DND-41 (cell line): ENCODE results near the gene LRRC14B.

Source experiments
- ATAC-seq: fragments of 200-7000 bp; cut with Tn5 transposase; 3 replicates; pipeline ENCODE4 v1.9.1; 2021; ENCODE audit warnings: low read depth; ENCODE audit not compliant: insufficient read depth
- DNase-seq: peaks from one replicate; pipeline ENCODE4 v3.0.0-alpha.2; 2020
- H2AFZ ChIP-seq: 2 replicates; pipeline ENCODE4 v1.6.0; 2012; ENCODE audit warnings: low read depth, low read length
- H3K27ac ChIP-seq: 2 replicates; pipeline ENCODE4 v1.5.1; 2012; ENCODE audit warnings: low read length, inconsistent platforms
- H3K27me3 ChIP-seq: fragments of 200-600 bp; sonication (generic); 2 replicates; pipeline ENCODE4 v1.6.0; 2012; ENCODE audit warnings: low read length, mild to moderate bottlenecking, inconsistent platforms; ENCODE audit not compliant: insufficient read depth, poor library complexity
- H3K36me3 ChIP-seq: 2 replicates; pipeline ENCODE4 v1.5.1; 2012; ENCODE audit warnings: low read length, inconsistent platforms; ENCODE audit not compliant: insufficient read depth
- H3K4me1 ChIP-seq: 2 replicates; pipeline ENCODE4 v1.5.1; 2012; ENCODE audit warnings: mild to moderate bottlenecking, low read length; ENCODE audit not compliant: insufficient read depth
- H3K4me2 ChIP-seq: 2 replicates; pipeline ENCODE4 v1.6.0; 2012; ENCODE audit warnings: mild to moderate bottlenecking, moderate library complexity, low read length, inconsistent platforms; ENCODE audit not compliant: insufficient read depth
- H3K4me3 ChIP-seq, 2 experiments: fragments of 200-600 bp in 1 of 2; shearing (Covaris generic) in 1 of 2; 2 replicates each; pipeline ENCODE4 v1.5.1; 2012 to 2016; ENCODE audit warnings: inconsistent platforms in 2 of 2, low read length in 2 of 2, mild to moderate bottlenecking in 2 of 2, low read depth in 1 of 2, moderate library complexity in 1 of 2
- H3K79me2 ChIP-seq: 2 replicates; pipeline ENCODE4 v1.6.0; 2012; ENCODE audit warnings: low read length, inconsistent platforms; ENCODE audit not compliant: insufficient read depth
- H3K9ac ChIP-seq: 2 replicates; pipeline ENCODE4 v1.6.0; 2012; ENCODE audit warnings: low read depth, mild to moderate bottlenecking, inconsistent platforms, low read length, moderate library complexity
- H3K9me3 ChIP-seq: 2 replicates; pipeline ENCODE4 v1.5.1; 2012; ENCODE audit warnings: low read length, moderate library complexity, mild to moderate bottlenecking, inconsistent platforms; ENCODE audit not compliant: insufficient read depth, severe bottlenecking
- H4K20me1 ChIP-seq: 2 replicates; pipeline ENCODE4 v1.6.0; 2012; ENCODE audit warnings: low read length; ENCODE audit not compliant: insufficient read depth
- CTCF ChIP-seq: IDR thresholded peaks from 2 replicates; pipeline ENCODE4 v1.5.1; 2012; ENCODE audit warnings: borderline replicate concordance, low read length, moderate library complexity, mild to moderate bottlenecking; ENCODE audit not compliant: poor library complexity, severe bottlenecking; ENCODE audit errors: extremely low read depth
- EZH2 ChIP-seq: IDR thresholded peaks from 3 replicates; pipeline ENCODE4 v1.6.1; 2012; ENCODE audit warnings: borderline replicate concordance, low read depth, mild to moderate bottlenecking, moderate library complexity, low read length, inconsistent platforms; ENCODE audit not compliant: severe bottlenecking

The LRRC14B gene

GRCh38 chr5:143041-143440 is 48.3 kb upstream of the LRRC14B start:
- no peaks in the 10 kb centered on the region for H3K27me3 ChIP-seq
- no peaks in the 10 kb centered on the region for H3K4me1 ChIP-seq
- H3K79me2 ChIP-seq = no peaks in the 10 kb centered on the region
- peaks cover 15% of the 10 kb centered on the region for H3K9me3 ChIP-seq
- TF ChIP-seq CTCF (no peak), EZH2 (no peak)
- H3K4me3 ChIP-seq = no peak overlapping the region
- no peak overlapping the region for H3K4me2 ChIP-seq
- H3K36me3 ChIP-seq = no peaks in the 10 kb centered on the region
- no peak for ATAC-seq
- no peak overlapping the region for H3K9ac ChIP-seq
- no peaks in the 10 kb centered on the region for H4K20me1 ChIP-seq
- DNase-seq = no peak
- no peak overlapping the region for H2AFZ ChIP-seq
- H3K27ac ChIP-seq = no peak overlapping the region

GRCh38 chr5:144941-145340 is 46.4 kb upstream of the LRRC14B start:
- Histone ChIP-seq H3K4me2 (no peak overlapping the region), H3K4me1 (no peaks in the 10 kb centered on the region), H3K9ac (no peak overlapping the region), H3K9me3 (peaks cover 17% of the 10 kb centered on the region), H4K20me1 (no peaks in the 10 kb centered on the region), H3K79me2 (no peaks in the 10 kb centered on the region), H3K36me3 (no peaks in the 10 kb centered on the region), H3K27ac (no peak overlapping the region), H3K27me3 (no peaks in the 10 kb centered on the region), H3K4me3 (no peak overlapping the region), H2AFZ (no peak overlapping the region)
- ATAC-seq (no peak), DNase-seq (no peak)
- no peak for TF ChIP-seq CTCF
- no peak for TF ChIP-seq EZH2

GRCh38 chr5:145585-146323 is 45.5 kb upstream of the LRRC14B start:
- Histone ChIP-seq H2AFZ (no peak overlapping the region), H3K9me3 (peaks cover 17% of the 10 kb centered on the region), H3K79me2 (no peaks in the 10 kb centered on the region), H3K9ac (no peak overlapping the region), H3K36me3 (no peaks in the 10 kb centered on the region), H3K4me3 (no peak overlapping the region), H4K20me1 (no peaks in the 10 kb centered on the region), H3K27ac (no peak overlapping the region), H3K4me1 (no peaks in the 10 kb centered on the region), H3K4me2 (no peak overlapping the region), H3K27me3 (no peaks in the 10 kb centered on the region)
- no peak for ATAC-seq
- DNase-seq = no peak
- TF ChIP-seq CTCF = no peak
- no peak for TF ChIP-seq EZH2

GRCh38 chr5:147751-148150 is 43.5 kb upstream of the LRRC14B start:
- H2AFZ ChIP-seq = no peak overlapping the region
- H3K4me3 ChIP-seq = no peak overlapping the region
- no peak overlapping the region for H3K27ac ChIP-seq
- ATAC-seq = no peak
- no peaks in the 10 kb centered on the region for H4K20me1 ChIP-seq
- H3K79me2 ChIP-seq = no peaks in the 10 kb centered on the region
- no peaks in the 10 kb centered on the region for H3K27me3 ChIP-seq
- H3K36me3 ChIP-seq = no peaks in the 10 kb centered on the region
- H3K9me3 ChIP-seq = peaks cover 17% of the 10 kb centered on the region
- H3K9ac ChIP-seq = no peak overlapping the region
- no peak for DNase-seq
- no peaks in the 10 kb centered on the region for H3K4me1 ChIP-seq
- TF ChIP-seq EZH2 (no peak), CTCF (no peak)
- H3K4me2 ChIP-seq = no peak overlapping the region
